ENCODE results near the gene PDILT. TPM values are rescaled to one million over a fixed set of nuclear protein-coding genes. Genes with fewer than 3 reads are reported as not detected.

The PDILT gene
- total and polyA plus RNA-seq, 2 experiments from 2014 or later = not detected

DNA sequence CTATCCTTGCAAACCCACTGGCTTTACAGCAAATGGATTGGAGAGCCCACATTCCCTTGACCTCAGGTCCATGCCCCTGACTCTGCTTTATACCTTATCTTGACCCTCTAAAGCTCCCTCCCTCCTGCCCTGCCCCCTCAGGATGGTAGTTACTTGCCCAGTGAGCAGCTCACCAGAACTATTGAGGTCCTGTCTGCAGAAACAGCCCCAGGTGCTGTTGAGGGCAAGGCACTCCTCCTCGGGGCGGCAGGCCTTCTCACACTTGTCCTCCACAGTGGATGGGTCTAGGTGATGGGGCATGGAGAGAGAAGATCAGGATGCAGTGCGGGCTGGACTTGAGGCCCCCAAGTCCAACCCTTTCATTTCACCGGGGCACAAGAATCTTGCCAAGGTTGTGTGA is 81.8 kb downstream of the PDILT start:
- no peak for DNase-seq (ENCODE audit: low spot score)
- Mint-ChIP-seq H3K4me1 (0 out of 3 replicates have a peak, but pooled peaks cover 2% of the 10 kb centered on the region), H3K9me3 (no peaks in the 10 kb centered on the region), H3K36me3 (ENCODE audit: low read depth) (no peaks in the 10 kb centered on the region), H3K4me3 (no peak overlapping the region), H3K27me3 (ENCODE audit: insufficient read depth, low read depth, poor library complexity) (no peaks in the 10 kb centered on the region), H3K27ac (no peak overlapping the region)
- no peak overlapping the region for H3K27ac ChIP-seq (ENCODE audit: low read depth)
- no peak for ATAC-seq
- no peaks in the 10 kb centered on the region for H4K20me1 ChIP-seq (replicated peaks; ENCODE audit: insufficient read depth)
- TF ChIP-seq, protein P1, sequence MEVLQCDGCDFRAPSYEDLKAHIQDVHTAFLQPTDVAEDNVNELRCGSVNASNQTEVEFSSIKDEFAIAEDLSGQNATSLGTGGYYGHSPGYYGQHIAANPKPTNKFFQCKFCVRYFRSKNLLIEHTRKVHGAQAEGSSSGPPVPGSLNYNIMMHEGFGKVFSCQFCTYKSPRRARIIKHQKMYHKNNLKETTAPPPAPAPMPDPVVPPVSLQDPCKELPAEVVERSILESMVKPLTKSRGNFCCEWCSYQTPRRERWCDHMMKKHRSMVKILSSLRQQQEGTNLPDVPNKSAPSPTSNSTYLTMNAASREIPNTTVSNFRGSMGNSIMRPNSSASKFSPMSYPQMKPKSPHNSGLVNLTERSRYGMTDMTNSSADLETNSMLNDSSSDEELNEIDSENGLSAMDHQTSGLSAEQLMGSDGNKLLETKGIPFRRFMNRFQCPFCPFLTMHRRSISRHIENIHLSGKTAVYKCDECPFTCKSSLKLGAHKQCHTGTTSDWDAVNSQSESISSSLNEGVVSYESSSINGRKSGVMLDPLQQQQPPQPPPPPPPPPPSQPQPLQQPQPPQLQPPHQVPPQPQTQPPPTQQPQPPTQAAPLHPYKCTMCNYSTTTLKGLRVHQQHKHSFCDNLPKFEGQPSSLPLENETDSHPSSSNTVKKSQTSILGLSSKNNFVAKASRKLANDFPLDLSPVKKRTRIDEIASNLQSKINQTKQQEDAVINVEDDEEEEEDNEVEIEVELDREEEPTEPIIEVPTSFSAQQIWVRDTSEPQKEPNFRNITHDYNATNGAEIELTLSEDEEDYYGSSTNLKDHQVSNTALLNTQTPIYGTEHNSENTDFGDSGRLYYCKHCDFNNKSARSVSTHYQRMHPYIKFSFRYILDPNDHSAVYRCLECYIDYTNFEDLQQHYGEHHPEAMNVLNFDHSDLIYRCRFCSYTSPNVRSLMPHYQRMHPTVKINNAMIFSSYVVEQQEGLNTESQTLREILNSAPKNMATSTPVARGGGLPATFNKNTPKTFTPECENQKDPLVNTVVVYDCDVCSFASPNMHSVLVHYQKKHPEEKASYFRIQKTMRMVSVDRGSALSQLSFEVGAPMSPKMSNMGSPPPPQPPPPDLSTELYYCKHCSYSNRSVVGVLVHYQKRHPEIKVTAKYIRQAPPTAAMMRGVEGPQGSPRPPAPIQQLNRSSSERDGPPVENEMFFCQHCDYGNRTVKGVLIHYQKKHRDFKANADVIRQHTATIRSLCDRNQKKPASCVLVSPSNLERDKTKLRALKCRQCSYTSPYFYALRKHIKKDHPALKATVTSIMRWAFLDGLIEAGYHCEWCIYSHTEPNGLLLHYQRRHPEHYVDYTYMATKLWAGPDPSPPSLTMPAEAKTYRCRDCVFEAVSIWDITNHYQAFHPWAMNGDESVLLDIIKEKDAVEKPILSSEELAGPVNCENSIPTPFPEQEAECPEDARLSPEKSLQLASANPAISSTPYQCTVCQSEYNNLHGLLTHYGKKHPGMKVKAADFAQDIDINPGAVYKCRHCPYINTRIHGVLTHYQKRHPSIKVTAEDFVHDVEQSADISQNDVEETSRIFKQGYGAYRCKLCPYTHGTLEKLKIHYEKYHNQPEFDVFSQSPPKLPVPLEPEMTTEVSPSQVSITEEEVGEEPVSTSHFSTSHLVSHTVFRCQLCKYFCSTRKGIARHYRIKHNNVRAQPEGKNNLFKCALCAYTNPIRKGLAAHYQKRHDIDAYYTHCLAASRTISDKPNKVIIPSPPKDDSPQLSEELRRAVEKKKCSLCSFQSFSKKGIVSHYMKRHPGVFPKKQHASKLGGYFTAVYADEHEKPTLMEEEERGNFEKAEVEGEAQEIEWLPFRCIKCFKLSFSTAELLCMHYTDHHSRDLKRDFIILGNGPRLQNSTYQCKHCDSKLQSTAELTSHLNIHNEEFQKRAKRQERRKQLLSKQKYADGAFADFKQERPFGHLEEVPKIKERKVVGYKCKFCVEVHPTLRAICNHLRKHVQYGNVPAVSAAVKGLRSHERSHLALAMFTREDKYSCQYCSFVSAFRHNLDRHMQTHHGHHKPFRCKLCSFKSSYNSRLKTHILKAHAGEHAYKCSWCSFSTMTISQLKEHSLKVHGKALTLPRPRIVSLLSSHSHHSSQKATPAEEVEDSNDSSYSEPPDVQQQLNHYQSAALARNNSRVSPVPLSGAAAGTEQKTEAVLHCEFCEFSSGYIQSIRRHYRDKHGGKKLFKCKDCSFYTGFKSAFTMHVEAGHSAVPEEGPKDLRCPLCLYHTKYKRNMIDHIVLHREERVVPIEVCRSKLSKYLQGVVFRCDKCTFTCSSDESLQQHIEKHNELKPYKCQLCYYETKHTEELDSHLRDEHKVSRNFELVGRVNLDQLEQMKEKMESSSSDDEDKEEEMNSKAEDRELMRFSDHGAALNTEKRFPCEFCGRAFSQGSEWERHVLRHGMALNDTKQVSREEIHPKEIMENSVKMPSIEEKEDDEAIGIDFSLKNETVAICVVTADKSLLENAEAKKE (CRISPR knock-in tag; IDR thresholded peaks at IDR 0.05) = no peak
- TF ChIP-seq NANOG (IDR thresholded peaks at IDR 0.05; ENCODE audit: borderline replicate concordance) (no peak), STAT1 (IDR thresholded peaks at IDR 0.05; ENCODE audit: unreplicated experiment) (no peak), CREB1 (CRISPR knock-in tag; IDR thresholded peaks at IDR 0.05; ENCODE audit: low read depth) (no peak), EZH2phosphoT487 (IDR thresholded peaks at IDR 0.05; ENCODE audit: unreplicated experiment) (no peak), ZNF114 (CRISPR knock-in tag; IDR thresholded peaks at IDR 0.05) (no peak), POLR2AphosphoS5 (IDR thresholded peaks at IDR 0.05; ENCODE audit: low read depth) (no peak), JUNB (IDR thresholded peaks at IDR 0.05; ENCODE audit: unreplicated experiment) (no peak), ZNF331 (CRISPR knock-in tag; IDR thresholded peaks at IDR 0.05; ENCODE audit: low read depth) (no peak), EZH2 (IDR thresholded peaks at IDR 0.05; ENCODE audit: low read depth, unreplicated experiment) (no peak)
- TF ChIP-seq, protein P2, sequence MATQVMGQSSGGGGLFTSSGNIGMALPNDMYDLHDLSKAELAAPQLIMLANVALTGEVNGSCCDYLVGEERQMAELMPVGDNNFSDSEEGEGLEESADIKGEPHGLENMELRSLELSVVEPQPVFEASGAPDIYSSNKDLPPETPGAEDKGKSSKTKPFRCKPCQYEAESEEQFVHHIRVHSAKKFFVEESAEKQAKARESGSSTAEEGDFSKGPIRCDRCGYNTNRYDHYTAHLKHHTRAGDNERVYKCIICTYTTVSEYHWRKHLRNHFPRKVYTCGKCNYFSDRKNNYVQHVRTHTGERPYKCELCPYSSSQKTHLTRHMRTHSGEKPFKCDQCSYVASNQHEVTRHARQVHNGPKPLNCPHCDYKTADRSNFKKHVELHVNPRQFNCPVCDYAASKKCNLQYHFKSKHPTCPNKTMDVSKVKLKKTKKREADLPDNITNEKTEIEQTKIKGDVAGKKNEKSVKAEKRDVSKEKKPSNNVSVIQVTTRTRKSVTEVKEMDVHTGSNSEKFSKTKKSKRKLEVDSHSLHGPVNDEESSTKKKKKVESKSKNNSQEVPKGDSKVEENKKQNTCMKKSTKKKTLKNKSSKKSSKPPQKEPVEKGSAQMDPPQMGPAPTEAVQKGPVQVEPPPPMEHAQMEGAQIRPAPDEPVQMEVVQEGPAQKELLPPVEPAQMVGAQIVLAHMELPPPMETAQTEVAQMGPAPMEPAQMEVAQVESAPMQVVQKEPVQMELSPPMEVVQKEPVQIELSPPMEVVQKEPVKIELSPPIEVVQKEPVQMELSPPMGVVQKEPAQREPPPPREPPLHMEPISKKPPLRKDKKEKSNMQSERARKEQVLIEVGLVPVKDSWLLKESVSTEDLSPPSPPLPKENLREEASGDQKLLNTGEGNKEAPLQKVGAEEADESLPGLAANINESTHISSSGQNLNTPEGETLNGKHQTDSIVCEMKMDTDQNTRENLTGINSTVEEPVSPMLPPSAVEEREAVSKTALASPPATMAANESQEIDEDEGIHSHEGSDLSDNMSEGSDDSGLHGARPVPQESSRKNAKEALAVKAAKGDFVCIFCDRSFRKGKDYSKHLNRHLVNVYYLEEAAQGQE (IDR thresholded peaks at IDR 0.05; ENCODE audit: unreplicated experiment) = no peak
- TF ChIP-seq, protein P3, sequence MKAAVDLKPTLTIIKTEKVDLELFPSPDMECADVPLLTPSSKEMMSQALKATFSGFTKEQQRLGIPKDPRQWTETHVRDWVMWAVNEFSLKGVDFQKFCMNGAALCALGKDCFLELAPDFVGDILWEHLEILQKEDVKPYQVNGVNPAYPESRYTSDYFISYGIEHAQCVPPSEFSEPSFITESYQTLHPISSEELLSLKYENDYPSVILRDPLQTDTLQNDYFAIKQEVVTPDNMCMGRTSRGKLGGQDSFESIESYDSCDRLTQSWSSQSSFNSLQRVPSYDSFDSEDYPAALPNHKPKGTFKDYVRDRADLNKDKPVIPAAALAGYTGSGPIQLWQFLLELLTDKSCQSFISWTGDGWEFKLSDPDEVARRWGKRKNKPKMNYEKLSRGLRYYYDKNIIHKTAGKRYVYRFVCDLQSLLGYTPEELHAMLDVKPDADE (IDR thresholded peaks at IDR 0.05) = no peak
- TF ChIP-seq, protein P4, sequence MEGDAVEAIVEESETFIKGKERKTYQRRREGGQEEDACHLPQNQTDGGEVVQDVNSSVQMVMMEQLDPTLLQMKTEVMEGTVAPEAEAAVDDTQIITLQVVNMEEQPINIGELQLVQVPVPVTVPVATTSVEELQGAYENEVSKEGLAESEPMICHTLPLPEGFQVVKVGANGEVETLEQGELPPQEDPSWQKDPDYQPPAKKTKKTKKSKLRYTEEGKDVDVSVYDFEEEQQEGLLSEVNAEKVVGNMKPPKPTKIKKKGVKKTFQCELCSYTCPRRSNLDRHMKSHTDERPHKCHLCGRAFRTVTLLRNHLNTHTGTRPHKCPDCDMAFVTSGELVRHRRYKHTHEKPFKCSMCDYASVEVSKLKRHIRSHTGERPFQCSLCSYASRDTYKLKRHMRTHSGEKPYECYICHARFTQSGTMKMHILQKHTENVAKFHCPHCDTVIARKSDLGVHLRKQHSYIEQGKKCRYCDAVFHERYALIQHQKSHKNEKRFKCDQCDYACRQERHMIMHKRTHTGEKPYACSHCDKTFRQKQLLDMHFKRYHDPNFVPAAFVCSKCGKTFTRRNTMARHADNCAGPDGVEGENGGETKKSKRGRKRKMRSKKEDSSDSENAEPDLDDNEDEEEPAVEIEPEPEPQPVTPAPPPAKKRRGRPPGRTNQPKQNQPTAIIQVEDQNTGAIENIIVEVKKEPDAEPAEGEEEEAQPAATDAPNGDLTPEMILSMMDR (conservative IDR thresholded peaks at IDR 0.05; ENCODE audit: low read depth in 2 of 2) = no peak
- H3K4me3 ChIP-seq = no peak overlapping the region
- H3K4me2 ChIP-seq = no peak overlapping the region
- no peaks in the 10 kb centered on the region for H3K4me1 ChIP-seq (ENCODE audit: insufficient read depth)
- H3K36me3 ChIP-seq (ENCODE audit: insufficient read depth) = no peaks in the 10 kb centered on the region
- no peaks in the 10 kb centered on the region for H3K27me3 ChIP-seq (ENCODE audit: insufficient read depth)
- H2AFZ ChIP-seq = no peak overlapping the region
- peaks cover 4% of the 10 kb centered on the region for H3K9me2 ChIP-seq (ENCODE audit: insufficient read depth)
- no peaks in the 10 kb centered on the region for H3F3A ChIP-seq (replicated peaks; ENCODE audit: low read depth)
- no peaks in the 10 kb centered on the region for H3K79me2 ChIP-seq (replicated peaks; ENCODE audit: insufficient read depth)
